HepG2 (cell line): Measurements from ENCODE around the gene SMIM45.

Source experiments
- DPF2 ChIP-seq: sonication (generic); formaldehyde crosslinking; IDR thresholded peaks from 2 replicates; pipeline ENCODE4 v1.4.0; 2020; ENCODE audit warnings: mild to moderate bottlenecking, low read depth, missing genetic modification reagents, borderline replicate concordance
- GMEB2 ChIP-seq: IDR thresholded peaks from 2 replicates; pipeline ENCODE4 v1.6.1; 2016; ENCODE audit warnings: missing biosample characterization, missing genetic modification reagents, low read depth
- MAFF ChIP-seq: IDR thresholded peaks from 2 replicates; pipeline ENCODE4 v1.6.1; 2011; ENCODE audit warnings: low read depth, low read length, improper control_type of control experiment

- TF ChIP-seq GMEB2 (CRISPR knock-in tag) (no peak), MAFF (no peak), DPF2 (CRISPR knock-in tag) (no peak)
These were observed 17.5 kb upstream of the SMIM45 start for GRCh38 chr22:41934284-41935014.
